ENCODE results near the gene ARF1. TPM values are rescaled to one million over a fixed set of nuclear protein-coding genes. Genes with fewer than 3 reads are reported as not detected.

The ARF1 gene
- total RNA-seq, 1 experiment from 2014 or later, result 512 TPM

DNA sequence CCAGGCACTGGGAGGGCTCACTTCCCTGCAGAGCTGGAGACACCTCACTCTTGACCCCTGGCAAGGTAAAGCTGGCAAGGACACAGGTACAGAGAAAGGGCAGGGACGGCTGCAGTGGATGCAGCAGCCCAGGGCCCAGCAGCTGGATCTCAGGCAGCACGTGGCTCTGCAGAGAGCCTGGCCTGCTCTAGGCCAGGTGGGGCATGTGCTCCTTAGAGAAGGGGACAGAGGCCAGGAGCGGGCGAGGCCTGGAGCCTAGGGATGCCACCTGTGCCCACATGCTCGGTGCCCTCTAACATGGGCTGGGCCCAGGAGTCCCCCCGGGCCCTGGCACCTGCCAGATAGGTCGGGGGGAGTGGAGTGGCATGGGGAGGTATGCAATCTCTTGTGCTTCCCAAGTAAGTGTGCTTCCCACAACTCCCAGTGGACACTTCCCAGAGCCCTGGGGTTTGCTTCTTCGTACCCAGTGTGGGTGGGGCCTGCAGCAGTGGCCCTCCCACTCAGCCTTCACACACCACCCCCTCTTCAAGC is 45.7 kb upstream of the ARF1 start:
- no TSS peak for BruUV-seq (replicated peaks)
- TF ChIP-seq, protein P1, sequence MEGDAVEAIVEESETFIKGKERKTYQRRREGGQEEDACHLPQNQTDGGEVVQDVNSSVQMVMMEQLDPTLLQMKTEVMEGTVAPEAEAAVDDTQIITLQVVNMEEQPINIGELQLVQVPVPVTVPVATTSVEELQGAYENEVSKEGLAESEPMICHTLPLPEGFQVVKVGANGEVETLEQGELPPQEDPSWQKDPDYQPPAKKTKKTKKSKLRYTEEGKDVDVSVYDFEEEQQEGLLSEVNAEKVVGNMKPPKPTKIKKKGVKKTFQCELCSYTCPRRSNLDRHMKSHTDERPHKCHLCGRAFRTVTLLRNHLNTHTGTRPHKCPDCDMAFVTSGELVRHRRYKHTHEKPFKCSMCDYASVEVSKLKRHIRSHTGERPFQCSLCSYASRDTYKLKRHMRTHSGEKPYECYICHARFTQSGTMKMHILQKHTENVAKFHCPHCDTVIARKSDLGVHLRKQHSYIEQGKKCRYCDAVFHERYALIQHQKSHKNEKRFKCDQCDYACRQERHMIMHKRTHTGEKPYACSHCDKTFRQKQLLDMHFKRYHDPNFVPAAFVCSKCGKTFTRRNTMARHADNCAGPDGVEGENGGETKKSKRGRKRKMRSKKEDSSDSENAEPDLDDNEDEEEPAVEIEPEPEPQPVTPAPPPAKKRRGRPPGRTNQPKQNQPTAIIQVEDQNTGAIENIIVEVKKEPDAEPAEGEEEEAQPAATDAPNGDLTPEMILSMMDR (IDR thresholded peaks at IDR 0.05; ENCODE audit: unreplicated experiment), result no peak
- Mint-ChIP-seq H3K27me3 (ENCODE audit: unreplicated experiment) (peaks cover 41% of the 10 kb centered on the region), H3K27ac (ENCODE audit: unreplicated experiment) (no peak overlapping the region), H3K9me3 (ENCODE audit: low read depth, unreplicated experiment) (peaks cover 3% of the 10 kb centered on the region), H3K4me1 (ENCODE audit: low read depth, unreplicated experiment) (no peaks in the 10 kb centered on the region), H3K36me3 (ENCODE audit: insufficient read depth, unreplicated experiment) (no peaks in the 10 kb centered on the region), H3K4me3 (ENCODE audit: low read depth, unreplicated experiment) (no peak overlapping the region)
- intact Hi-C loops (cut with micrococcal nuclease; ENCODE audit: unreplicated experiment), result no loop called here
- CTCF ChIA-PET, result no interaction called here
- DNase-seq, result no peak

DNA sequence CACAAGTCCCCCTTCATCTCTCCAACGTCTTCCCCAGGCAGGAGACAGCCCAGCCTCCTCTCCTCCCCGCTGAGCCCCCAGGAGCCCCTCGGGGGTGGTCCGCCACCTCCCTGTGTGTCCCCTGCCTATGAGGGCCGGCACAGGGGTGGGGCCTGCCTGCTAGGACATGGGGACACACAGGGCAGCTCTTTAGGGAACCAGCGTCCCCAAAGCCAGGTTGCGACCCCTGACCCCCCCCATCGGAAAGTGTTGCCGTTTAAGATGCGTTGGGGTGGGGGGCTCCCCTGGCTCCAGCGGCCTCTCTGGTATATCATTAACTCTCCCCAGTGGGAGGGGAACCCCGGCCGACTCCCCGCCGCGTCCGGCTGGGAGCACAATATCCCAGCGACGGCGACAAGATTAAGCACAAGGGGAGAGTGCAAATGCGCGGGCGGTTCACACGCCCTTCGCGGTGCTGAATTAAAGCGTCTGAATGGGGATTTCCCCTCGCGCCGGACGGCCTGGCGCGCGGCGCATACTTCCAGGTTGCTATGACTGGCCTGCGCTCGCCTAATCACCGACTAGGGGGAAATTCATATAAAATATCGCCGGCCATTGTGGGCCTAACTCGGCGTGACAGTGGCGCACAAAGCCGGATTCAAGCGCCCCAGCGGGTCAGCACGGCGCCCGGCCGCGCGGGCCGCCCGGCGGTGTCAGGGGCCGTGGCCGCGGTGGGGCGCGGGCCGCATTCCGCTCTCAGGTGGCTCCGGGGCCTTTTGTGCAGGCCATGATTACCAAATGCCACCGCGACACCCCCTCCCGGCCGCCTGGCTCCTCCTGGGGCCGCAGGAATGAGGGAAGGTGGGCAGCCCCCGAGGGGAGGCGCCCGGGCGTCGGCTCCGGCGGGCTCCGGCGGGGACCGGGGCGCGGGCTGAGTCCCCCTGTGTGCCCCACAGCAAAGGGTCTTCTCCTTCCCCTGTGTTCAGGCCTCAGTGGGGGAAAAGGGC is 44.8 kb upstream of the ARF1 start:
- H3K27me3 Mint-ChIP-seq (ENCODE audit: unreplicated experiment), result peaks cover 32% of the 10 kb centered on the region
- peak; percentile 62 for DNase-seq
- CTCF ChIA-PET, result no interaction called here
- peaks cover 3% of the 10 kb centered on the region for H3K9me3 Mint-ChIP-seq (ENCODE audit: low read depth, unreplicated experiment)
- no peaks in the 10 kb centered on the region for H3K4me1 Mint-ChIP-seq (ENCODE audit: low read depth, unreplicated experiment)
- no peak overlapping the region for H3K27ac Mint-ChIP-seq (ENCODE audit: unreplicated experiment)
- no peaks in the 10 kb centered on the region for H3K36me3 Mint-ChIP-seq (ENCODE audit: insufficient read depth, unreplicated experiment)
- peak overlapping the region; percentile 31 for H3K4me3 Mint-ChIP-seq (ENCODE audit: low read depth, unreplicated experiment)
- BruUV-seq (replicated peaks), result no TSS peak
- intact Hi-C loops (cut with micrococcal nuclease; ENCODE audit: unreplicated experiment), result no loop called here
- TF ChIP-seq, protein P1 (IDR thresholded peaks at IDR 0.05; ENCODE audit: unreplicated experiment), result no peak

DNA sequence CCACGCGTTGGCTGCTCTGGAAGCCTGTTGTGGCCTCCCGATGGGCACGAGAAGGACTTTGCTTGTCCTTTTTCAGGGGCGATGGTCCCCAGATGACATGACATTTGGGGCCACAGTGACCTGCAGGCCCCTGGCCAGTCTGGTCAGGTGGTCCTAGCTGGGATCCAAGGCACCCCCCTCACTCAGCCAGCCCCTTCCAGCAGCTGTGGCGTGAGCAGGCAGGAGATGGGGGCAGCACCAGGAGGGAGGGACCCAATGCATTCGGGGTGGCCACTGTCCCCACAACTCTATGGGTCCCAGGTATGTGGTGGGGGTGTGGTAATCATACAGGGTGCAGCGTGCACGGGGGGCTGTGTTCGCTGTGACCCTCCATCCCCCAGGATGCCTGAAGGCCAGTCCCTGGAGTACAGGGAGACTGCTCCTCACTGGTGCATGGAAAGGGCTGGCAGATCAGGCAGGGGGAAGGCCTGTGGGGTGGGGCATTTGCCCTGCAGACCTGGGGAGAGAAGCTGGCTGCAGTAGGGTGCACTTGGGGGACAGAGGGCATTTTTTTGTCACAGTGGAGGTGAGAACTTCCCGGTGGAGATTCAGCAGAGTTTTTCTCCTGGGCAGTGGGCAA is 44.0 kb upstream of the ARF1 start:
- H3K36me3 Mint-ChIP-seq (ENCODE audit: insufficient read depth, unreplicated experiment), result no peaks in the 10 kb centered on the region
- no TSS peak for BruUV-seq (replicated peaks)
- intact Hi-C loops (cut with micrococcal nuclease; ENCODE audit: unreplicated experiment), result no loop called here
- peaks cover 24% of the 10 kb centered on the region for H3K27me3 Mint-ChIP-seq (ENCODE audit: unreplicated experiment)
- H3K9me3 Mint-ChIP-seq (ENCODE audit: low read depth, unreplicated experiment), result peaks cover under 1% of the 10 kb centered on the region
- CTCF ChIA-PET, result interaction anchor here (0.5 kb wide), 1 partner anchor 142 kb away, joined by 3 read pairs; no protein-coding TSS in a partner anchor
- H3K4me1 Mint-ChIP-seq (ENCODE audit: low read depth, unreplicated experiment), result no peaks in the 10 kb centered on the region
- DNase-seq, result no peak
- TF ChIP-seq, protein P1 (IDR thresholded peaks at IDR 0.05; ENCODE audit: unreplicated experiment), result no peak
- H3K4me3 Mint-ChIP-seq (ENCODE audit: low read depth, unreplicated experiment), result no peak overlapping the region
- no peak overlapping the region for H3K27ac Mint-ChIP-seq (ENCODE audit: unreplicated experiment)

DNA sequence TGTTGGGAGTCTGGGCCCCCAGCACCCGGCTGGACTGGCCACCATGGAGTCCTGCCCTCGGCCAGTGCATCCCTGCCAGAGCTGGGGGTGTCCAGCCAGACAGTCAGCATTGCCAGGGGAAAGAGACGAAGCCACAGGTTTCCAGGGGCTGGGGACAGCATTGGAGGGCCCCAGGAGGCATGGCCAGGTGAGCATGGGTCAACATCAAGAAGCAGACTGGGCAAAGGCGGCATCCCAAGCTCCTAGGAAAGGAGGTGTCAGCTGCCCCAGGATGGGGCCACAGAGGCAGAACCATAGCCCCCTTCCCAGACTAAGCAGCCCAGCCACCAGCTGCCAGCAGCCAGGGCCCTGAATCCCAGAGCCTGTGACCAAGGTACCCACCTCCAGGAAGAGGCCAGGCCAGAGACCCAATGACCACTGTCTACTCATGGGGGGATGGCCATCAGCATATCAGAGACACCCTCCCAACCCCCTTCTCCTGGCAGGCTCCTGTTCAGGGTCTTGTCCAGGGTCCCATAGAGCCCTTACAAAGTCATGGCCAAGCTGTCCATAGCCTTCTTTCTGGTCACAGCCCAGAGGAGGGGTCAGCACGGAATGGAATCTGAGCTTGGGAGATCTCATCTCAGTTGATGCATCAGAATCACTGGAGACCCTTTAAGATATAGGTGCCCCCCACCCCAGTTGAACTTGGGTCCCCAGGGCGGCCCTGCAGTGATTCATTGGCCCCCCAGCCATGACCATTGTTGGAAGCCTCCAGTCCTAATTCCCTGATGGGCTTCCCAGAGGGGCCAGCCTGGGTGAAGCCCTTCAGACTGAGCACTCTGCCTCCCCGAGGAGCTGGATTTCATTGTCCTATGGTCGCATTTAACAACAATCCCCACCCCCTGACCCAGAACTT is 43.3 kb upstream of the ARF1 start:
- DNase-seq, result no peak
- intact Hi-C loops (cut with micrococcal nuclease; ENCODE audit: unreplicated experiment), result no loop called here
- CTCF ChIA-PET, result interaction anchor here (0.5 kb wide), 1 partner anchor 142 kb away, joined by 3 read pairs; no protein-coding TSS in a partner anchor
- Mint-ChIP-seq H3K27ac (ENCODE audit: unreplicated experiment) (no peak overlapping the region), H3K36me3 (ENCODE audit: insufficient read depth, unreplicated experiment) (no peaks in the 10 kb centered on the region), H3K4me3 (ENCODE audit: low read depth, unreplicated experiment) (no peak overlapping the region), H3K4me1 (ENCODE audit: low read depth, unreplicated experiment) (no peaks in the 10 kb centered on the region), H3K27me3 (ENCODE audit: unreplicated experiment) (peaks cover 24% of the 10 kb centered on the region), H3K9me3 (ENCODE audit: low read depth, unreplicated experiment) (no peaks in the 10 kb centered on the region)
- TF ChIP-seq, protein P1 (IDR thresholded peaks at IDR 0.05; ENCODE audit: unreplicated experiment), result no peak
- BruUV-seq (replicated peaks), result no TSS peak

Measured in Calu3 (cell line).